ENCODE results near the gene ALB. TPM values are rescaled to one million over a fixed set of nuclear protein-coding genes. Genes with fewer than 3 reads are reported as not detected.

The ALB gene
- total and polyA plus RNA-seq, 2 donors (not counting 1 experiment from before 2014, with no cell fraction given) = 0.03 TPM; not detected in 1

GRCh38 chr4:73422458-73422752, 18.3 kb downstream of the ALB start:
- Histone ChIP-seq H3K27ac (ENCODE audit: insufficient read depth, low read length) (no peak overlapping the region), H3K79me2 (ENCODE audit: control insufficient read depth, insufficient read depth, low read length) (no peaks in the 10 kb centered on the region), H4K20me1 (ENCODE audit: control insufficient read depth, extremely low read depth, insufficient read depth, low read length) (no peaks in the 10 kb centered on the region), H3K4me3 (replicated peaks in 1 of 4; ENCODE audit: control extremely low read depth in 1 of 4, insufficient read depth in 1 of 4, low read depth in 3 of 4, low read length in 4 of 4) (no peak overlapping the region), H3K9me3 (ENCODE audit: control insufficient read depth, insufficient read depth, low read depth, low read length) (no peaks in the 10 kb centered on the region), H3K27me3 (ENCODE audit: control insufficient read depth, insufficient read depth, low read length) (no peaks in the 10 kb centered on the region), H2AFZ (ENCODE audit: low read length) (no peak overlapping the region), H3K4me2 (ENCODE audit: extremely low read depth, insufficient read depth, low read length) (no peak overlapping the region), H3K9ac (ENCODE audit: insufficient read depth, low read length) (no peak overlapping the region), H3K36me3 (ENCODE audit: control insufficient read depth, insufficient read depth, low read length) (no peaks in the 10 kb centered on the region), H3K4me1 (ENCODE audit: control insufficient read depth, extremely low read depth, insufficient read depth, low read length) (no peaks in the 10 kb centered on the region)
- DNase-seq (ENCODE audit: low read depth in 2 of 2) = no peak
- no peak for TF ChIP-seq CTCF (conservative IDR thresholded peaks at IDR 0.05 in 1 of 2, IDR thresholded peaks at IDR 0.05 in 1 of 2; ENCODE audit: low read depth in 1 of 2, low read length in 2 of 2)
- no peak for TF ChIP-seq EZH2 (IDR thresholded peaks at IDR 0.05; ENCODE audit: low read length, missing control alignments)

- H3K4me1 ChIP-seq (ENCODE audit: control insufficient read depth, extremely low read depth, insufficient read depth, low read length) = no peaks in the 10 kb centered on the region
- H3K79me2 ChIP-seq (ENCODE audit: control insufficient read depth, insufficient read depth, low read length) = no peaks in the 10 kb centered on the region
- TF ChIP-seq EZH2 (IDR thresholded peaks at IDR 0.05; ENCODE audit: low read length, missing control alignments) (no peak), CTCF (conservative IDR thresholded peaks at IDR 0.05 in 1 of 2, IDR thresholded peaks at IDR 0.05 in 1 of 2; ENCODE audit: low read depth in 1 of 2, low read length in 2 of 2) (no peak)
- no peaks in the 10 kb centered on the region for H4K20me1 ChIP-seq (ENCODE audit: control insufficient read depth, extremely low read depth, insufficient read depth, low read length)
- H3K9me3 ChIP-seq (ENCODE audit: control insufficient read depth, insufficient read depth, low read depth, low read length) = no peaks in the 10 kb centered on the region
- H3K4me3 ChIP-seq (replicated peaks in 1 of 4; ENCODE audit: control extremely low read depth in 1 of 4, insufficient read depth in 1 of 4, low read depth in 3 of 4, low read length in 4 of 4) = no peak overlapping the region
- no peak for DNase-seq (ENCODE audit: low read depth in 2 of 2)
- no peak overlapping the region for H3K4me2 ChIP-seq (ENCODE audit: extremely low read depth, insufficient read depth, low read length)
- H3K9ac ChIP-seq (ENCODE audit: insufficient read depth, low read length) = no peak overlapping the region
- H3K27me3 ChIP-seq (ENCODE audit: control insufficient read depth, insufficient read depth, low read length) = no peaks in the 10 kb centered on the region
- no peaks in the 10 kb centered on the region for H3K36me3 ChIP-seq (ENCODE audit: control insufficient read depth, insufficient read depth, low read length)
- H2AFZ ChIP-seq (ENCODE audit: low read length) = no peak overlapping the region
- H3K27ac ChIP-seq (ENCODE audit: insufficient read depth, low read length) = no peak overlapping the region
These were observed 19.1 kb downstream of the ALB start for GRCh38 chr4:73423184-73423583.

DNA sequence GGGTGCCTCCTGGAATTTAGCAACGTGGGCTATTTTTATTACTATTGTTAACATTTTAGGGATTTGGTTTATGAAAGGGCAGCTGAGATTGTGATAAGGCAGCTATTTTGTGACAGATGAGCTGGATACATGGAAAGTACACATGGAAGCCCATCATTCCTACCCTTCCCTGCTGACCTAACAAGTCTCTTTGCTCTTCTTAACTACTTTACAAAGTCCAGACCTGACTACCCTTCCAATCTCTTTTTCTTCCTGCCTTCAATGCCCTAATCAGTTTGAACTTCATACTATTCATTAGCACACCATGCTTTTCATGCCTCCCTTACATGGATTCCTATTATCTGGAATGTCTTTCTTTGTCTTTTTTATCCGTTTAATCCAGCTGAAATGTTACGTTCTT, 22.6 kb downstream of the ALB start:
- Histone ChIP-seq H3K79me2 (ENCODE audit: control insufficient read depth, insufficient read depth, low read length) (no peaks in the 10 kb centered on the region), H3K4me3 (replicated peaks in 1 of 4; ENCODE audit: control extremely low read depth in 1 of 4, insufficient read depth in 1 of 4, low read depth in 3 of 4, low read length in 4 of 4) (no peak overlapping the region), H3K27me3 (ENCODE audit: control insufficient read depth, insufficient read depth, low read length) (peaks cover 5% of the 10 kb centered on the region), H3K9ac (ENCODE audit: insufficient read depth, low read length) (no peak overlapping the region), H3K27ac (ENCODE audit: insufficient read depth, low read length) (no peak overlapping the region), H3K4me1 (ENCODE audit: control insufficient read depth, extremely low read depth, insufficient read depth, low read length) (no peaks in the 10 kb centered on the region), H3K36me3 (ENCODE audit: control insufficient read depth, insufficient read depth, low read length) (no peaks in the 10 kb centered on the region), H3K9me3 (ENCODE audit: control insufficient read depth, insufficient read depth, low read depth, low read length) (no peaks in the 10 kb centered on the region), H4K20me1 (ENCODE audit: control insufficient read depth, extremely low read depth, insufficient read depth, low read length) (no peaks in the 10 kb centered on the region), H2AFZ (ENCODE audit: low read length) (no peak overlapping the region), H3K4me2 (ENCODE audit: extremely low read depth, insufficient read depth, low read length) (no peak overlapping the region)
- TF ChIP-seq CTCF (conservative IDR thresholded peaks at IDR 0.05 in 1 of 2, IDR thresholded peaks at IDR 0.05 in 1 of 2; ENCODE audit: low read depth in 1 of 2, low read length in 2 of 2) (no peak), EZH2 (IDR thresholded peaks at IDR 0.05; ENCODE audit: low read length, missing control alignments) (no peak)
- DNase-seq (ENCODE audit: low read depth in 2 of 2) = no peak
